Measurements from ENCODE around the gene TOM1L2. TPM values are rescaled to one million over a fixed set of nuclear protein-coding genes. Genes with fewer than 3 reads are reported as not detected.
"Not testable (repeated sequence)": the region's sequence is repeated elsewhere in the genome, so short reads cannot be mapped to it uniquely, and the experiment has no call there.

TOM1L2 gene
- total RNA-seq, 2 donors from 2014 or later: 42.2 to 44.2 TPM

- Mint-ChIP-seq H3K36me3 (ENCODE audit: low read depth) (no peaks in the 10 kb centered on the region), H3K27me3 (no peaks in the 10 kb centered on the region), H3K4me3 (no peak overlapping the region), H3K4me1 (peaks cover 9% of the 10 kb centered on the region), H3K27ac (no peak overlapping the region)
- no peaks in the 10 kb centered on the region for H3K9me3 ChIP-seq (ENCODE audit: control insufficient read depth, low read length, poor library complexity, severe bottlenecking)
- peak; percentile 45 for ATAC-seq
- no peak for DNase-seq
Measured at GRCh38 chr17:17913695-17914332, 58.4 kb downstream of the TOM1L2 start.

GRCh38 chr17:17912336-17912735, 59.9 kb downstream of the TOM1L2 start:
- H3K27ac Mint-ChIP-seq; ATAC-seq; H3K27me3 Mint-ChIP-seq; H3K36me3 Mint-ChIP-seq (ENCODE audit: low read depth); H3K4me1 Mint-ChIP-seq; H3K4me3 Mint-ChIP-seq; H3K9me3 ChIP-seq (ENCODE audit: control insufficient read depth, low read length, poor library complexity, severe bottlenecking); DNase-seq: not testable (repeated sequence)

- Mint-ChIP-seq H3K4me3 (no peak overlapping the region), H3K36me3 (ENCODE audit: low read depth) (peaks cover 5% of the 10 kb centered on the region), H3K4me1 (peaks cover 11% of the 10 kb centered on the region), H3K27me3 (no peaks in the 10 kb centered on the region), H3K27ac (no peak overlapping the region)
- DNase-seq (no peak), ATAC-seq (no peak)
- no peaks in the 10 kb centered on the region for H3K9me3 ChIP-seq (ENCODE audit: control insufficient read depth, low read length, poor library complexity, severe bottlenecking)
Measured at GRCh38 chr17:17911001-17911613, 61.1 kb downstream of the TOM1L2 start.

GRCh38 chr17:17910060-17910459, 62.1 kb downstream of the TOM1L2 start:
- peaks cover 18% of the 10 kb centered on the region for H3K4me1 Mint-ChIP-seq
- no peaks in the 10 kb centered on the region for H3K27me3 Mint-ChIP-seq
- H3K27ac Mint-ChIP-seq: no peak overlapping the region
- peaks cover 9% of the 10 kb centered on the region for H3K36me3 Mint-ChIP-seq (ENCODE audit: low read depth)
- H3K4me3 Mint-ChIP-seq: no peak overlapping the region
- H3K9me3 ChIP-seq (ENCODE audit: control insufficient read depth, low read length, poor library complexity, severe bottlenecking): no peaks in the 10 kb centered on the region
- ATAC-seq: no peak
- DNase-seq: no peak

- Mint-ChIP-seq H3K4me3 (no peak overlapping the region), H3K27ac (no peak overlapping the region), H3K27me3 (no peaks in the 10 kb centered on the region), H3K4me1 (peaks cover 13% of the 10 kb centered on the region), H3K36me3 (ENCODE audit: low read depth) (peaks cover 9% of the 10 kb centered on the region)
- H3K9me3 ChIP-seq (ENCODE audit: control insufficient read depth, low read length, poor library complexity, severe bottlenecking): no peaks in the 10 kb centered on the region
- ATAC-seq: no peak
- no peak for DNase-seq
Measured at GRCh38 chr17:17909078-17909477, 63.1 kb downstream of the TOM1L2 start.

- ATAC-seq (no peak), DNase-seq (no peak)
- H3K4me1 Mint-ChIP-seq: peaks cover 13% of the 10 kb centered on the region
- peaks cover 9% of the 10 kb centered on the region for H3K36me3 Mint-ChIP-seq (ENCODE audit: low read depth)
- no peaks in the 10 kb centered on the region for H3K27me3 Mint-ChIP-seq
- H3K9me3 ChIP-seq (ENCODE audit: control insufficient read depth, low read length, poor library complexity, severe bottlenecking): no peaks in the 10 kb centered on the region
- no peak overlapping the region for H3K4me3 Mint-ChIP-seq
- no peak overlapping the region for H3K27ac Mint-ChIP-seq
Measured at GRCh38 chr17:17907469-17907868, 64.7 kb downstream of the TOM1L2 start.

- Mint-ChIP-seq H3K27ac (peak overlapping the region; percentile 56), H3K4me3 (no peak overlapping the region)
- ATAC-seq: no peak
Measured at GRCh38 chr17:17906418-17907215, 65.6 kb downstream of the TOM1L2 start.

GRCh38 chr17:17905036-17905320, 67.2 kb downstream of the TOM1L2 start:
- Mint-ChIP-seq H3K36me3 (ENCODE audit: low read depth) (peaks cover 9% of the 10 kb centered on the region), H3K27ac (no peak overlapping the region), H3K27me3 (no peaks in the 10 kb centered on the region), H3K4me1 (peaks cover 11% of the 10 kb centered on the region), H3K4me3 (no peak overlapping the region)
- no peaks in the 10 kb centered on the region for H3K9me3 ChIP-seq (ENCODE audit: control insufficient read depth, low read length, poor library complexity, severe bottlenecking)
- no peak for DNase-seq
- ATAC-seq: no peak

More at GRCh38 chr17:17906418-17907215, 65.6 kb downstream of the TOM1L2 start:
- DNase-seq: no peak
- no peaks in the 10 kb centered on the region for H3K27me3 Mint-ChIP-seq
- no peaks in the 10 kb centered on the region for H3K9me3 ChIP-seq (ENCODE audit: control insufficient read depth, low read length, poor library complexity, severe bottlenecking)
- peaks cover 9% of the 10 kb centered on the region for H3K36me3 Mint-ChIP-seq (ENCODE audit: low read depth)
- H3K4me1 Mint-ChIP-seq: peaks cover 13% of the 10 kb centered on the region

- H3K4me1 Mint-ChIP-seq: peaks cover 11% of the 10 kb centered on the region
Measured at GRCh38 chr17:17904166-17905035, 67.8 kb downstream of the TOM1L2 start.

GRCh38 chr17:17902877-17903276, 69.3 kb downstream of the TOM1L2 start:
- DNase-seq (no peak), ATAC-seq (no peak)
- Mint-ChIP-seq H3K4me1 (peaks cover 11% of the 10 kb centered on the region), H3K4me3 (no peak overlapping the region), H3K36me3 (ENCODE audit: low read depth) (peaks cover 9% of the 10 kb centered on the region), H3K27ac (no peak overlapping the region), H3K27me3 (no peaks in the 10 kb centered on the region)
- H3K9me3 ChIP-seq (ENCODE audit: control insufficient read depth, low read length, poor library complexity, severe bottlenecking): no peaks in the 10 kb centered on the region

More at GRCh38 chr17:17904166-17905035, 67.8 kb downstream of the TOM1L2 start:
- Mint-ChIP-seq H3K4me3 (no peak overlapping the region), H3K27ac (no peak overlapping the region), H3K36me3 (ENCODE audit: low read depth) (peaks cover 9% of the 10 kb centered on the region), H3K27me3 (no peaks in the 10 kb centered on the region)
- H3K9me3 ChIP-seq (ENCODE audit: control insufficient read depth, low read length, poor library complexity, severe bottlenecking): no peaks in the 10 kb centered on the region
- DNase-seq: no peak
- ATAC-seq: no peak

- H3K9me3 ChIP-seq (ENCODE audit: control insufficient read depth, low read length, poor library complexity, severe bottlenecking): no peaks in the 10 kb centered on the region
- H3K4me3 Mint-ChIP-seq: no peak overlapping the region
- H3K27ac Mint-ChIP-seq: no peak overlapping the region
- no peak for DNase-seq
- H3K36me3 Mint-ChIP-seq (ENCODE audit: low read depth): peaks cover 9% of the 10 kb centered on the region
- peaks cover 14% of the 10 kb centered on the region for H3K4me1 Mint-ChIP-seq
- H3K27me3 Mint-ChIP-seq: no peaks in the 10 kb centered on the region
- no peak for ATAC-seq
Measured at GRCh38 chr17:17902376-17902775, 69.8 kb downstream of the TOM1L2 start.

- H3K27me3 Mint-ChIP-seq: no peaks in the 10 kb centered on the region
- ATAC-seq: no peak
- H3K4me3 Mint-ChIP-seq: no peak overlapping the region
- no peaks in the 10 kb centered on the region for H3K9me3 ChIP-seq (ENCODE audit: control insufficient read depth, low read length, poor library complexity, severe bottlenecking)
- H3K36me3 Mint-ChIP-seq (ENCODE audit: low read depth): peaks cover 4% of the 10 kb centered on the region
- peak overlapping the region; percentile 43 for H3K27ac Mint-ChIP-seq
- H3K4me1 Mint-ChIP-seq: peaks cover 7% of the 10 kb centered on the region
- no peak for DNase-seq
Measured at GRCh38 chr17:17900615-17901520, 71.3 kb downstream of the TOM1L2 start.

All from T-helper 17 cell (primary cell).